ENCODE data around the gene OSBP2.

GRCh38 chr22:30785527-30785926, 90.9 kb downstream of the OSBP2 start:
- TF ChIP-seq CEBPB (IDR thresholded peaks at IDR 0.05; ENCODE audit: borderline replicate concordance in 1 of 2, low read depth in 2 of 2, low read length in 2 of 2) (no peak), IKZF1 (conservative IDR thresholded peaks at IDR 0.05) (no peak), CTCF (IDR thresholded peaks at IDR 0.05 in 2 of 3, conservative IDR thresholded peaks at IDR 0.05 in 1 of 3; ENCODE audit: control insufficient read depth in 2 of 3, extremely low read depth in 1 of 3, insufficient read depth in 1 of 3, low read depth in 3 of 3, low read length in 3 of 3) (no peak), NFYB (IDR thresholded peaks at IDR 0.05; ENCODE audit: insufficient read depth, low read depth, low read length) (no peak), EZH2 (IDR thresholded peaks at IDR 0.05; ENCODE audit: borderline replicate concordance, control insufficient read depth, low read depth, low read length) (no peak), HDGF (IDR thresholded peaks at IDR 0.05) (no peak)
